HG03378 (cell line): Measurements from ENCODE around the gene CCDC39.
"Not testable (repeated sequence)": the region's sequence is repeated elsewhere in the genome, so short reads cannot be mapped to it uniquely, and the experiment has no call there.

Experiments used
- ATAC-seq: cut with Tn5 transposase; IDR thresholded peaks from one replicate; pipeline ENCODE4 v1.9.1; 2021; ENCODE audit warnings: mild to moderate bottlenecking, moderate library complexity; ENCODE audit not compliant: unreplicated experiment

The CCDC39 gene

DNA sequence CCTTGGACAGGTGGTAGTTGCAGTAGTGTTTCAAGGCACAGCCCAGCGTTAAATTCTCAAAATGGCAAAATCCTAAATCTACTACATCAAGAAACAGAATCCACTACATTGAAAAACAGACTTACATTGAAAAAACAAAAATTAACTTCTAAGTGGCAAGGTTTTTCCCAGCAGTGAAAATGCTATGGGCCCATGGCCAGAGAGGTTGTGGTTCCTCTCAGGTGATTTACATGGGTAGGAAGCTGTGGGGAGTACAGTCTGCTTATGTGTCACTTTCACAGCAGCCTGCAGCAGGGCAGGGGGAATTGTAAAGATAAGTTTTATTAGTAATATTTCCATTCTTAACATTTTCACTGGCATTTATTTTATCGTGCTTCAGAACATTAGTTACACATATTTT is 52.4 kb downstream of the CCDC39 start:
- peak; percentile 95 for ATAC-seq

DNA sequence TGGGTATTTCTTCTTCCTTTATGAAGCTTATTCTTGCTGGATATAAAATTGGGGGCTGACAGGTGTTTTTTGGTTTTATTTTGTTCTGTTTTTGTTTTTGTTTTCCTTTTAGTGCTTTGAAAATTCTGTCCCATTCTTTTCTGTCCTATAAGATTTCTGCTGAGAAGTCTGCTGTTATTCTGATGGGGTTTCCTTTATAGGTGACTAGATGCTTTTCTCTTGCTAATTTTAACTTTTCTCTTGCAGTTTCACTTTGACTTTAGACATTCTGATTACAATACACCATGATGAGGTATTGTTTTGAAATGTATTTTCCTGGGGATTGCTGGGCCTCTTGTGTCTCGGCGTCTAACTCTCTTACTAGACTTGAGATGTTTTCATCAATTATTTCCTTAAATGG is 54.6 kb downstream of the CCDC39 start:
- peak; percentile 72 for ATAC-seq

DNA sequence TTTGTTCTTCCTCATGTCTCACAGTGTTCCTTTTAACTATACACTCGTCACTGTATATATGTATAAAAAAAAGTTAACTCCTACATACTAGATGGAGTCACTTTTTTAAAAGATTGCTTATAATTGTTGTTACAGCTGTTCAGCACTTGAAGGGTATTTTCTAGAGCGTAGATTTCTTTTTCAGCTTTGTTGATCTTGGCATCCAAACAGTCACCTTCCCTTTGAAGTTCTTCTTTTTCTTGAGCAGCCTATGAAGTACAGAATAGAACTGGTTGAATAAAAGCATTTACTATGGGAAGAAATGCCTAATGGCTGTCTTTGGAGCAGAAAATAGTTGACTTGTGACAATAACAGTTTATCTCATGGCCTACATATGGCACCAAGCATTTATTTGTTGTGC is 59.6 kb downstream of the CCDC39 start:
- no peak for ATAC-seq

- ATAC-seq, result not testable (repeated sequence)
Measured at GRCh38 chr3:180618563-180618962, 60.7 kb downstream of the CCDC39 start.

GRCh38 chr3:180617049-180617448 is 62.2 kb downstream of the CCDC39 start:
- ATAC-seq, result no peak

GRCh38 chr3:180615954-180616353 is 63.3 kb downstream of the CCDC39 start:
- no peak for ATAC-seq

DNA sequence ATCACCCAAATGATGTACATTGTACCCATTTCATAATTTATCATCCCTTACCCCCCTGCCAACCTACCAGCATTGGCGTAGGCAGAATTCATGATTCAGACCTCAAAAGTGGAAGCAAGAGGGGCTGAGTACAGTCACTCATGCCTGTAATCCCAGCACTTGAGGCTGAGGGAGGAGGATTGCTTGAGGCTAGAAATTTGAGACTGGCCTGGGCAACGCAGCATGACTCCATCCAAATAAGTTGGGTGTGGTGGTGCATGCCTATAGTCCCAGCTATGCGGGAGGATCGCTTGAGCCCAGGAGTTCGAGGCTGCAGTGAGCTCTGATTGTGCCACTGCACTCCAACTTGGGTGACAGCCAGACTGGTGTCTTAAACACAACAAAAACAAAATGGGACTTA is 66.9 kb downstream of the CCDC39 start:
- ATAC-seq, result no peak

- ATAC-seq, result no peak
Measured at GRCh38 chr3:180611006-180611405, 68.3 kb downstream of the CCDC39 start.

- peak; percentile 97 for ATAC-seq
Measured at GRCh38 chr3:180601688-180602666, 77.3 kb downstream of the CCDC39 start, which contains the start of gene TTC14. TTC14 (plus strand) TSS chr3:180602163; CDS start chr3:180602262, 99 bp downstream.

- no peak for ATAC-seq
Measured at GRCh38 chr3:180600473-180600872, 78.8 kb downstream of the CCDC39 start.

GRCh38 chr3:180595559-180595935 is 83.7 kb downstream of the CCDC39 start:
- no peak for ATAC-seq

GRCh38 chr3:180594631-180595558 is 84.4 kb downstream of the CCDC39 start:
- peak; percentile 63 for ATAC-seq

GRCh38 chr3:180593631-180594030 is 85.7 kb downstream of the CCDC39 start:
- not testable (repeated sequence) for ATAC-seq

DNA sequence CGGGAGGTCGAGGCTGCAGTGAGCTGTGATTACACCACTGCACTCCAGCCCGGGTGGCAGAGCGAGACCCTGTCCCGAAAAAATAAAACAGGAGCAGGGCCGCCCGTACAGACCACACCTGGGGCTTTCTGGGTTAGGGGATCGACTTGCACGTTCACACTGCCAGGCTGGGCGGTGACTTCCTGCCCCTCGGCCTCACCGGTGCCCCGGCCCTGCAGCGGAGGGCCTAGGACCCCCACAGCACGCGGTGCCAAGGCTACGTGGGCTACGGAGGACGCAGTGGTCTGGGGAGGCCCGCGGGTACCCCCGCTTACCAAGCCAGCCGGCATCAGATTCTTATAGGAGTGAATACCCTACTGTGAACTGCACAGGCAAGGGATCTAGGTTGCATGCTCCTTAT is 88.9 kb downstream of the CCDC39 start:
- no peak for ATAC-seq

DNA sequence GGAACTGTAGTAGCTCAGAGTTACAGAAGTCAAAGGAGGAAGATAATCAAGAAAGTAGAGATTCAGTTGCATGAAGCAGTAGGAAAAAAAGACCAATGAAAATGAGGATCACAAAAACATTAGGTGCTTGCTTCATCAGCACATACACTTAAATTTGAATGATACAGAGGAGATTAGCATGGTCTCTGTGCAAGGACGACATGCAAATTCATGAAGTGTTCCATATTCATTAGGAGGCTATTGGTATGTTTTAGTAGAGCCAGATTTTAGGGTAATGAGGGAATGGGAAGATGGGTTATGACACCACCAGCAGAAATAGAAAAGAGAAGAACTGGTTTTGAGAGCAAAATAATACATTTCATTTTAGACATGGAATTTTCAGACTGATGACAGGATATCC is 98.4 kb downstream of the CCDC39 start:
- ATAC-seq, result no peak

- no peak for ATAC-seq
Measured at GRCh38 chr3:180575571-180575970, 103.7 kb downstream of the CCDC39 start.

DNA sequence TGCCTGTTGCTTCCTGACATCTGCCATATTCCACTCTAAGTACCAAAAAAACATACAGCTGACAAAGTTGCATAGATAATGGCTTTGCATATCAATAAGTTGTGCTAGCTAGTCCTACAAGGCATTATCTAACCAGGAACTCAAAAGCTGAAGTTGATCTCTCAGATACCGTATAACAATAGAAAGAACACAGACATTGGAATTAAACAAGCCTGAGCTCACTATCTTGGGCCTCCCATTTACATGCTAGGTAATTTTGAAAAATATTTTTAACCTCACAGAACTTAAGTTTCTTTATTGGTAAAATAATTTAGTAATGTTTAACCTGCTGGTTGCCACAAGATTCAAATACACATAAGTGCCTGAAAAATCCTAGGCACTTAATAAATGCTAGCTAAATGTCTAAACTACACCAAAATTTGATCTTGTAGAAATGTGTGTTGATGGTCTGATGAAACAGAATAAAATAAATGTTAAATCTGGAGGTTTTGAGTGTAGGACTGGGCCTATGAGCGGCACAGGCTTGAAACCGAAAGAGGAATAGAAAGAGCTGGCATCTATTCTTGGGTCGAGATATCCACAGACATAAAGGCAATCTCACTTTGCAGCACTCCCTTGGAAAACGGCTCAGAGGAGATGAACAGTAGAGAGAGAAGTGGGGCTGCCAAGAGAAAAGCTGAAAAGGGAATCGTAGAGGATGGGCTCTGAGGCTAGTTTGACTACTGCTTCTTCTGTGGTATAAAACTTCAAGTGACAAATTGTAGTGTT is 107.3 kb downstream of the CCDC39 start:
- peak; percentile 46 for ATAC-seq

- no peak for ATAC-seq
Measured at GRCh38 chr3:180570238-180570637, 109.1 kb downstream of the CCDC39 start.

- no peak for ATAC-seq
Measured at GRCh38 chr3:180564676-180565075, 114.6 kb downstream of the CCDC39 start.
